GM12878 (cell line): ENCODE results near the gene PMIS2. TPM values are rescaled to one million over a fixed set of nuclear protein-coding genes. Genes with fewer than 3 reads are reported as not detected.

Experiments
- ATAC-seq: fragments of 200-7000 bp; cut with Tn5 transposase; 3 replicates; pipeline ENCODE4 v1.9.1; 2020; ENCODE audit warnings: mild to moderate bottlenecking, moderate library complexity
- Bru-seq: library from RNA; stranded (reverse); fragments of 400-500 nt; gene quantifications from one replicate; lab custom pipeline; 2021; lab: Mats Ljungman, UMichigan
- BruChase-seq, 2 experiments: library from RNA; stranded (reverse); fragments of 400-500 nt; gene quantifications; one replicate each; lab custom pipeline; 2021; lab: Mats Ljungman, UMichigan
- BruUV-seq: library from RNA; stranded (reverse); fragments of 400-500 nt; replicated peaks from 2 replicates; lab custom pipeline; 2021; lab: Mats Ljungman, UMichigan
- CTCF ChIA-PET: fragments of 300-600 bp; sonication (Branson Sonifier 250); formaldehyde crosslinking; extraction: SDS; loops from one replicate; lab custom pipeline; 2021; ENCODE audit warnings: inconsistent platforms; lab: Yijun Ruan, JAX
- POLR2A ChIA-PET: fragments of 350-600 bp; formaldehyde crosslinking; extraction: SDS; loops from one replicate; lab custom pipeline; 2021; ENCODE audit warnings: inconsistent platforms; lab: Charles Lee
- RAD21 ChIA-PET: fragments of 300-600 bp; sonication (Branson Sonifier 250); formaldehyde crosslinking; loops from one replicate; lab custom pipeline; 2023; ENCODE audit warnings: antibody characterized with exemption; ENCODE audit not compliant: unreplicated experiment; lab: Charles Lee
- SMC1A ChIA-PET: fragments of 300-600 bp; sonication (Branson Sonifier 250); formaldehyde crosslinking; loops from one replicate; lab custom pipeline; 2023; ENCODE audit not compliant: unreplicated experiment, uncharacterized antibody; lab: Charles Lee
- DNase-seq: peaks from one replicate; pipeline ENCODE4 v3.0.0-alpha.2; 2011; ENCODE audit warnings: low read depth, low spot score
- FAIRE-seq: peaks from 3 replicates; lab custom pipeline; 2011; peaks lifted over from hg19 to GRCh38; lab: Jason Lieb, UNC
- H2AFZ ChIP-seq: 2 replicates; pipeline ENCODE4 v1.6.0; 2011; ENCODE audit warnings: low read depth, low read length, control low read depth; ENCODE audit not compliant: control insufficient read depth
- H3K27ac ChIP-seq: 2 replicates; pipeline ENCODE4 v1.5.1; 2011; ENCODE audit warnings: control low read depth; ENCODE audit not compliant: control insufficient read depth, insufficient read depth
- H3K27me3 ChIP-seq, 2 experiments: replicated peaks in 1 of 2; 2 replicates each; pipeline versions ENCODE4 v1.6.0 to v1.6.1; 2011; ENCODE audit warnings: low read length in 1 of 2; ENCODE audit not compliant: control insufficient read depth in 2 of 2, insufficient read depth in 2 of 2
- H3K36me3 ChIP-seq, 2 experiments: 2 replicates each; pipeline ENCODE4 v1.5.1; 2011; ENCODE audit warnings: low read length in 1 of 2; ENCODE audit not compliant: control insufficient read depth in 2 of 2, insufficient read depth in 2 of 2
- H3K4me1 ChIP-seq: 2 replicates; pipeline ENCODE4 v1.6.1; 2011; ENCODE audit warnings: mild to moderate bottlenecking, low read length, moderate library complexity, mixed read lengths; ENCODE audit not compliant: control insufficient read depth, insufficient read depth
- H3K4me2 ChIP-seq: 2 replicates; pipeline ENCODE4 v1.6.0; 2011; ENCODE audit warnings: control low read depth; ENCODE audit not compliant: control insufficient read depth, insufficient read depth
- H3K4me3 ChIP-seq: fragments of 200-600 bp; sonication (generic); 2 replicates; pipeline ENCODE4 v1.5.1; 2016
- H3K79me2 ChIP-seq: 2 replicates; pipeline ENCODE4 v1.6.0; 2011; ENCODE audit warnings: low read length; ENCODE audit not compliant: control insufficient read depth, insufficient read depth
- H3K9ac ChIP-seq: 2 replicates; pipeline ENCODE4 v1.8.0; 2011; ENCODE audit warnings: low read length, control low read depth, mixed read lengths; ENCODE audit not compliant: control insufficient read depth, insufficient read depth
- H3K9me3 ChIP-seq: replicated peaks from 3 replicates; pipeline ENCODE4 v1.5.1; 2011; ENCODE audit warnings: mild to moderate bottlenecking, low read length; ENCODE audit not compliant: control insufficient read depth, insufficient read depth
- H4K20me1 ChIP-seq: 2 replicates; pipeline ENCODE4 v1.6.0; 2011; ENCODE audit not compliant: control insufficient read depth, insufficient read depth
- BACH1 ChIP-seq: fragments of 450-650 bp; IDR thresholded peaks from 2 replicates; pipeline ENCODE4 v1.6.1; 2017; ENCODE audit warnings: mild to moderate bottlenecking, borderline replicate concordance
- CBFB ChIP-seq: IDR thresholded peaks from 2 replicates; pipeline ENCODE4 v1.6.1; 2016; ENCODE audit warnings: antibody characterized with exemption, low read depth
- DPF2 ChIP-seq: fragments of 450-650 bp; IDR thresholded peaks from 2 replicates; pipeline ENCODE4 v1.6.1; 2017; ENCODE audit warnings: mild to moderate bottlenecking
- KDM1A ChIP-seq: fragments of 200-600 bp; sonication (generic); IDR thresholded peaks from 2 replicates; pipeline ENCODE4 v1.6.1; 2016; ENCODE audit warnings: borderline replicate concordance
- NFYB ChIP-seq: IDR thresholded peaks from 2 replicates; pipeline ENCODE4 v1.6.1; 2011; ENCODE audit warnings: low read depth, mild to moderate bottlenecking, low read length, improper control_type of control experiment, moderate library complexity; ENCODE audit not compliant: insufficient read depth
- SMARCA5 ChIP-seq: fragments of 450-650 bp; IDR thresholded peaks from 2 replicates; pipeline ENCODE4 v1.6.1; 2017; ENCODE audit warnings: mild to moderate bottlenecking
- SP1 ChIP-seq: IDR thresholded peaks from one replicate; pipeline ENCODE4 v1.6.1; 2011; ENCODE audit warnings: low read depth, low read length
- TAF1 ChIP-seq: IDR thresholded peaks from 2 replicates; pipeline ENCODE4 v1.6.1; 2011; ENCODE audit warnings: mild to moderate bottlenecking, low read depth, low read length, borderline replicate concordance
- WGBS: methylation state at CpG from one replicate; pipeline ENCODE4 v1.1.6; 2016; ENCODE audit warnings: low lambda C conversion rate; ENCODE audit not compliant: insufficient replicate concordance, insufficient coverage; ENCODE audit errors: missing lambda C conversion rate; 5-methylcytosine and 5-hydroxymethylcytosine counted together
- in situ Hi-C: fragments of 300-500 bp; cut with MboI; formaldehyde crosslinking; loops from 9 replicates; pipeline ENCODE4 v1.14.3; 2018; ENCODE audit warnings: mixed read lengths
- intact Hi-C: fragments of 100-400 bp; cut with micrococcal nuclease; formaldehyde crosslinking; loops from one replicate; pipeline ENCODE4 v1.14.2; 2022; ENCODE audit not compliant: unreplicated experiment
- long read RNA-seq, 2 experiments: library from polyadenylated mRNA; unstranded; transcript quantifications; one replicate each; pipeline ENCODE4 v2.0.0, GENCODE V29; 2019 to 2020
- polyA minus RNA-seq, 3 experiments: library from RNA; depleted of rRNA, polyadenylated mRNA; stranded (reverse); fragments of >200 nt; gene quantifications; 2 replicates each; pipeline ENCODE4 v1.2.3, GENCODE V29; 2011
- polyA plus RNA-seq, 11 experiments: library from polyadenylated mRNA; depleted of rRNA in 4 of 11; unstranded in 6 of 11; stranded (reverse) in 5 of 11; fragments of >200 nt; fragmentation: Nextera tagmentation in 4 of 11; fragmentation: Illumina TruSeq in 1 of 11; extraction: Ambion mirVana in 4 of 11; extraction: Trizol in 1 of 11; gene quantifications; 1 replicate in 1 of 11; 2 replicates in 10 of 11; pipeline versions ENCODE4 v1.2.1 to v1.2.3, GENCODE V29; 2011 to 2016; ENCODE audit warnings: inconsistent platforms in 2 of 11, missing spikeins in 2 of 11, low read depth in 1 of 11
- total RNA-seq, 4 experiments: library from RNA; depleted of rRNA in 3 of 4; stranded (reverse); fragments of >200 nt in 3 of 4; fragmentation: Illumina TruSeq in 1 of 4; extraction: Trizol in 1 of 4; gene quantifications; 2 replicates each; pipeline versions ENCODE4 v1.2.1 to v1.2.3, GENCODE V29; 2013 to 2021

PMIS2 gene
- total RNA-seq (2013; cell fraction: nucleolus; rRNA removed) = not detected in 2 replicates
- total RNA-seq (2014; rRNA removed) (not detected in 2 replicates), total RNA-seq (2014; rRNA removed; fragmentation: Illumina TruSeq; extraction: Trizol) (not detected in 2 replicates), total RNA-seq (2021) (not detected in 2 replicates), polyA plus RNA-seq (2011; rRNA removed) (not detected in 2 replicates), polyA plus RNA-seq (2014; fragmentation: Illumina TruSeq; extraction: Trizol) (not detected in 2 replicates), polyA plus RNA-seq (2014; fragmentation: Nextera tagmentation; extraction: Ambion mirVana) (not detected), polyA plus RNA-seq (2014; rRNA removed) (not detected in 2 replicates), polyA plus RNA-seq (2016; fragmentation: Nextera tagmentation; extraction: Ambion mirVana) (not detected), polyA minus RNA-seq (2011; rRNA and poly(A)+ RNA removed) (not detected in 2 replicates), Bru-seq, nascent RNA (not detected), BruChase-seq, experiment 1, labeled RNA remaining after a 6-hour chase (not detected), BruChase-seq, experiment 2, labeled RNA remaining after a 2-hour chase (percentile 12 among the genes with signal in this experiment)
- not detected for polyA plus RNA-seq (2011; ENCODE audit: low read depth)
- not detected in 2 replicates for polyA plus RNA-seq (2011; cell fraction: cytosol; rRNA removed)
- polyA plus RNA-seq (2011; cell fraction: nucleus; rRNA removed) = not detected in 2 replicates
- polyA plus RNA-seq (2012) = not detected in 2 replicates
- not detected in 2 replicates for polyA minus RNA-seq (2011; cell fraction: cytosol; rRNA and poly(A)+ RNA removed)
- polyA minus RNA-seq (2011; cell fraction: nucleus; rRNA and poly(A)+ RNA removed) = not detected in 2 replicates
- long read RNA-seq, experiment 1 = 0 reads
- long read RNA-seq, experiment 2 = 0 reads

GRCh38 chr19:35585848-35586247, at the start of gene PMIS2:
PMIS2 (plus strand) TSS chr19:35586173; CDS start chr19:35586260, 87 bp downstream.
- WGBS = 72% methylated on average over 16 of the region's 16 CpGs
- in situ Hi-C loops = no loop called here

More at GRCh38 chr19:35585848-35586247, at the start of gene PMIS2:
- H3K4me3 ChIP-seq = no peak within 1 kb of the TSS
- H3K4me1 ChIP-seq = no peaks in the 10 kb centered on the region
- H3K27me3 ChIP-seq = no peaks in the 10 kb centered on the region
- no peak within 1 kb of the TSS for H3K27ac ChIP-seq
- ChIA-PET CTCF (interaction anchor here (0.8 kb wide), 1 partner anchor 37 kb away, joined by 3 read pairs; no protein-coding TSS in a partner anchor), POLR2A (interaction anchor here (0.6 kb wide), 1 partner anchor 230 kb away, joined by 4 read pairs; no protein-coding TSS in a partner anchor), RAD21 (no interaction called here), SMC1A (interaction anchor here (1.8 kb wide), 1 partner anchor 11 kb away, joined by 8 read pairs; no protein-coding TSS in a partner anchor)
- BruUV-seq = no TSS peak
- no peaks in the 10 kb centered on the region for H4K20me1 ChIP-seq
- H3K4me2 ChIP-seq = no peak within 1 kb of the TSS
- H3K9ac ChIP-seq = no peak within 1 kb of the TSS
- TF ChIP-seq TAF1 (no peak), SP1 (peak; percentile 17), NFYB (peak; percentile 79), DPF2 (no peak), BACH1 (no peak), KDM1A (no peak), CBFB (no peak), SMARCA5 (no peak)
- DNase-seq (no peak), FAIRE-seq (no peak), ATAC-seq (peak; percentile 48; the same call in 2 of the 3 replicates)
- no peak within 1 kb of the TSS for H2AFZ ChIP-seq
- no peaks in the 10 kb centered on the region; the same call in 2 of the 3 replicates for H3K9me3 ChIP-seq
- no peaks in the 10 kb centered on the region for H3K79me2 ChIP-seq
- H3K36me3 ChIP-seq = no peaks in the 10 kb centered on the region
- intact Hi-C loops = no loop called here
